AG04449 (cell line): ENCODE data around the gene PLSCR3.

Source experiments
- CTCF ChIA-PET: fragments of 350-600 bp; formaldehyde crosslinking; extraction: SDS; loops from one replicate; lab custom pipeline; 2021; ENCODE audit warnings: antibody characterized with exemption; lab: Yijun Ruan, JAX
- POLR2A ChIA-PET: fragments of 400-600, 350-600 bp; formaldehyde crosslinking; extraction: SDS; loops from one replicate; lab custom pipeline; 2020; ENCODE audit warnings: antibody characterized with exemption, inconsistent platforms; lab: Yijun Ruan, JAX
- DNase-seq: peaks from one replicate; pipeline ENCODE4 v3.0.0-alpha.2; 2010; ENCODE audit warnings: low read depth, low spot score
- H3K4me3 ChIP-seq: 2 replicates; pipeline ENCODE4 v1.5.1; 2011; ENCODE audit warnings: low read depth, mild to moderate bottlenecking, control low read depth, low read length
- TF ChIP-seq, protein P1 (sequence below): IDR thresholded peaks from one replicate; pipeline ENCODE4 v1.5.1; 2011; ENCODE audit warnings: mild to moderate bottlenecking, moderate library complexity, low read length, control low read depth, inconsistent platforms; ENCODE audit not compliant: insufficient read depth; ENCODE audit errors: missing control alignments

Gene PLSCR3

DNA sequence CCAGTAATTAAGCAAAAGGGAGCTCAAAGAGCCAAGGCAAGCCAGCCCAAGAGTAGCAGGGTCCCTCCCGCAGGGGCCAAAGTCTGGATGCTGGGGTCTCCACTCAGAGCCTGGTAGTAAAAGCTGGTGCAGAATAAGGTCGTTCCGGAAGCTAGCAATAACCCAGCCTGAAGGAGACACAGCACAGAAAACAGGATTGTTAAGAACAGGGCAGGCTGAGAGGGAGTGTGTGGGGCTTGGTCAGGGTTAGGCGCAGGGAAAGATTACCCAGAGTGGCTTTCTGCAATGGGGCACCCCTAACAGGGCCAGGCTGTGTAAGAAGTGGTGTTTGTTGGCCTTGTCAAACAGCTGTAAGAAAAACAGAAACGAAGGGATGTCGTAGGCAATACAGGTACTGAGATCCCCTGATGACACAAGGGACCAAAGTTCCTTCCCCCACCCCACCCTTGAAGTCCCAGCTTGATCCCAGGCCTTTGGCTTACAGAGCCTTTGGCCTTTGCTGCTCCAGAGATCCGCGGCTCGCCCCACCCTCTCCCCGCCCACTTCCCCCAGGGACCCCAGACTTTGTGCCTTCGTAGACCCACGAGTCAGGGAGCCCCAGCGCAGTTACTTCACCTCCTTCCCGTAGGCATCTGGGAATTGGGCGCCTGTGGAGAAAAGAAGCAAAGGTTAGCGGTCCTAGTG lies 8.9 kb upstream of the PLSCR3 start:
- DNase-seq = no peak
- peak overlapping the region; percentile 81 for H3K4me3 ChIP-seq
- ChIA-PET CTCF (interaction anchor here (0.8 to 1.4 kb wide), 4 partner anchors 31 to 158 kb away, joined by 3 to 8 read pairs (median 4); no protein-coding TSS in a partner anchor), POLR2A (interaction anchor here (0.6 to 1.4 kb wide), 6 partner anchors 14 to 162 kb away, joined by 3 to 6 read pairs (median 4); partner anchors contain the start of genes POLR2A and TMEM102)
- TF ChIP-seq, protein P1, sequence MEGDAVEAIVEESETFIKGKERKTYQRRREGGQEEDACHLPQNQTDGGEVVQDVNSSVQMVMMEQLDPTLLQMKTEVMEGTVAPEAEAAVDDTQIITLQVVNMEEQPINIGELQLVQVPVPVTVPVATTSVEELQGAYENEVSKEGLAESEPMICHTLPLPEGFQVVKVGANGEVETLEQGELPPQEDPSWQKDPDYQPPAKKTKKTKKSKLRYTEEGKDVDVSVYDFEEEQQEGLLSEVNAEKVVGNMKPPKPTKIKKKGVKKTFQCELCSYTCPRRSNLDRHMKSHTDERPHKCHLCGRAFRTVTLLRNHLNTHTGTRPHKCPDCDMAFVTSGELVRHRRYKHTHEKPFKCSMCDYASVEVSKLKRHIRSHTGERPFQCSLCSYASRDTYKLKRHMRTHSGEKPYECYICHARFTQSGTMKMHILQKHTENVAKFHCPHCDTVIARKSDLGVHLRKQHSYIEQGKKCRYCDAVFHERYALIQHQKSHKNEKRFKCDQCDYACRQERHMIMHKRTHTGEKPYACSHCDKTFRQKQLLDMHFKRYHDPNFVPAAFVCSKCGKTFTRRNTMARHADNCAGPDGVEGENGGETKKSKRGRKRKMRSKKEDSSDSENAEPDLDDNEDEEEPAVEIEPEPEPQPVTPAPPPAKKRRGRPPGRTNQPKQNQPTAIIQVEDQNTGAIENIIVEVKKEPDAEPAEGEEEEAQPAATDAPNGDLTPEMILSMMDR = no peak

DNA sequence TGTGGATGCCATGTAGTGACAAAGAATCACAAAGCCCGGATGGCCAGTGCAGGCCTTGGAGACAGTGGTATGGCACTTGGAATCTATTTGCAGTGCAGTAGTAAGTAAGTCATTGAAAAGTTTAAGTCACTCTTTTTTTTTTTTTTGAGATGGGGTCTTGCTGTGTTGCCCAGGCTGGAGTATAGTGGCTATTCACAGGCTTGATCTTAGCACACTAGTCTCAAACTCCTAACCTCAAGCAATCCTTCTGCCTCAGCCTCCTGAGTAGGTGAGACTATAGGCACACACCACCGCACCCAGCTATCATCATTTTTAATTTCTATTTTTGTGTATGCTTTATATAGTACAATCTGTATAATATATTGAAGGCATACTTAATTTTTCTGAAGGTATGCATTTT lies 4.3 kb upstream of the PLSCR3 start:
- ChIA-PET CTCF (interaction anchor here (0.9 to 1.9 kb wide), 3 partner anchors 13 to 162 kb away, joined by 5 to 8 read pairs (median 6); no protein-coding TSS in a partner anchor), POLR2A (interaction anchor here (0.7 kb wide), 1 partner anchor 132 kb away, joined by 4 read pairs; no protein-coding TSS in a partner anchor)
- TF ChIP-seq, protein P1 = no peak
- H3K4me3 ChIP-seq = no peak overlapping the region
- no peak for DNase-seq

DNA sequence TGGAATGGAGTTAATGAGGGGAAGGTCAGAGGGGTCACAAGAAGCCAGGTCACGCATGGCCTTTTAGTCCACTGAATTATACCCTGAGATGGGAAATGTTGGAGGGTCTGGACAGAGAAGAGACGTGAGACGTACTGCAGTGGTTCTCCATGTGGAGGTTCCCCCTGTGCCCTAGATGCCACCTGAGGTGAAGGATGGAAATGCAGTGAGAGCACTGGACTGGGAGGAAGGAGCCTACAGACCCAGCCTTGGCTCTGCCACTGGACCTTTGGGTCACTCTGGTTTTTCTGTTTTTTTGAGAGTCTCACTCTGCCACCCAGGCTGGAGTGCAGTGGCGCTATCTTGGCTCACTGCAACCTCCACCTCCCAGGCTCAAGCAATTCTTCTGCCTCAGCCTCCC lies 1.8 kb upstream of the PLSCR3 start:
- H3K4me3 ChIP-seq = no peak overlapping the region
- CTCF ChIA-PET = interaction anchor here (1.0 kb wide), 1 partner anchor 165 kb away, joined by 4 read pairs; no protein-coding TSS in a partner anchor
- POLR2A ChIA-PET = no interaction called here

DNA sequence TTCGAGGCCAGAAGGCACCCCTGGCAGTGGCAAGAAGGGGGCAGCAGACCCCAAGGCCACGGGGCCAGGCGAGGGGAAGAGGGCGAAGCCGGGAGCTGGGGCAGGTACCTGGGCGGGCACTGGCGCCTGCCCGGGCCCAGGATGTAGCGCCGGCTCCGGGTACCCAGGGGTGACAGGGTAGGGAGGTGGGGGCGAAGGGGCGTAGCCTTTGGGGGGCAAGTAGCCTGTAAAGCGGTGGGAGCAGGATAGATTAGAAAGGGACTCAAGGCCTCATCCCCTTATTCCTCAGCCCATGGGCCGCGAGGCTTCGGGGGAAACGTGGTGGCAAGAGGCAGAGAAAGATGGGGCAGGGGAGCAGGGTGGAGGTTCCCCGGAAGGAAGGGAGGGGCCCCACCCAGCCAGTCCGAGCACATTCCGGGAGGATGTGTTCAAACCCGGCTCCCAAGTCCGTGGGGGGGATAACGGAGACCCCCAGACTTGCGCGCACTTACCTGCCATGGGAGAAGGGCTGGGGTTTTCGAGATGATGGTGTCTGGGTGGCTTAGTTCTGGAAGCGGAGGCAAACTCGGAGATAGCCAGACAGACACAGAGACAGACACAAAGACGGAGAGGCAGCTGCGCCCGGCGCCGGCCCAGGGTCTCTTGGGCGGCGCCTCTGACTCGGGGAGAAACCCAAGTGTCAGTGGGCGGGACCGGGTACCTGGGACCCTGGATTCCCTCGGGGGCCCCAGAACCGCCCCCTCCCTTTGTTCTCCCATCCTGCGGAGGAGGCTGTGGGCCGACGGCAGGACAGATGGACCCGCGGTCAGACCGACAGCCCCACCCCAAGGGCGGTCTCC lies 493 bp downstream of the PLSCR3 start:
- ChIA-PET CTCF (interaction anchor here (1.3 to 1.6 kb wide), 2 partner anchors 10 to 43 kb away, joined by 4 read pairs; no protein-coding TSS in a partner anchor), POLR2A (interaction anchor here (0.6 to 1.0 kb wide), 7 partner anchors 8 to 164 kb away, joined by 3 to 6 read pairs (median 3); partner anchors contain the start of gene TMEM256)
- no peak for DNase-seq
- H3K4me3 ChIP-seq = peak overlapping the region; percentile 88
- TF ChIP-seq, protein P1 = peak; percentile 15

More for the DNA sequence above, 1.8 kb upstream of the PLSCR3 start:
- no peak for DNase-seq
- TF ChIP-seq, protein P1 = no peak

DNA sequence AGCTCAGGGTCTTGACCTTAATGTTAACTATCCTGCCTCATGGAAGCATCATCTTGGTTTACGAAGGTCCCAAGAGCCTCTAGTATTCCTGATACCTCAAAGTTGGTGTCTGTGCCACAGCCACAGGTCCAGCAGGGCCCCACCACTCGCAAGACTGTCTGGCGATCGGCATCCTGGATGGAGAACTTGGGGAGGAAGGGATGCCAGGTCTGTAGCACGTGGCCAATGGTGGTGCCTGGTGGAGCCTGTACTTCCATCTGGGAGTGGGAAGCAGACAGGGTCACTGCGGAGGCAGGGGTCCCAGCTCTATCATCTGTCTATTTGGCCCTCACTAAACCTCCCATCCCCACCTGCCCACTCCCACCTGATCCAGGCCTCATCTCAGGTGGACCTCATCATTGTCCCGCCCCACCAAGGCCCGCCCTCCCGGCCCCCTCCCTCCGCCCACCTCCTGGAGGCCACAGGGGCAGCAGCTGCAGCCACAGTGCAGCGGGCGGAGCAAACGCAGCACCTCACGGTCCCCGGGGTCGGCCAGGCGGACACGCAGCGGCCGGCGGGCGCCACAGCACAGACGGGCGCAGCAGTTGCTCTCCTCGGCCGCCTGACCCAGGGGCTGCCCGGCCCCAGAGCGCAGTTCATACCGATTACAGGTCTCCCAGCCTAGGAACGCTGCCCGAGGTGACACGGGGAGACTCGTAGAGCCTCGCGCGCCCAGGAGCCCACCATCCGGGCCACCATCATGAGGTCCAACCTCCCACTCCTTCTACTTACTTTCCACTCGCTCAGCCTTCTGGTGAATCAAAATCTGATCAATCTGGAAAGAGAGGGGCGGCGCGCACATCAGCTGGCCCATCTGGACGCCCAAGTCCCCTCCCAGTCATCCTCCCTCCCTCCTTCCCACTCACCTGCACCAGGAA lies 1.4 kb downstream of the PLSCR3 start:
- POLR2A ChIA-PET = interaction anchor here (0.6 kb wide), 1 partner anchor 164 kb away, joined by 3 read pairs; no protein-coding TSS in a partner anchor

More for the DNA sequence above, 1.4 kb downstream of the PLSCR3 start:
- CTCF ChIA-PET = interaction anchor here (0.7 to 1.6 kb wide), 3 partner anchors 9 to 89 kb away, joined by 3 to 4 read pairs (median 4); no protein-coding TSS in a partner anchor
- TF ChIP-seq, protein P1 = no peak
- DNase-seq = no peak
- H3K4me3 ChIP-seq = peak overlapping the region; percentile 88
